Activated naive CD8-positive, alpha-beta T cell (primary cell): ENCODE data around the gene AQP2.

Source experiments
- H3K27ac Mint-ChIP-seq: one replicate; pipeline ENCODE4 v1.8.0; 2021; ENCODE audit warnings: mixed read lengths
- H3K27me3 Mint-ChIP-seq: one replicate; pipeline ENCODE4 v1.8.0; 2021; ENCODE audit warnings: mixed read lengths
- H3K36me3 Mint-ChIP-seq: one replicate; pipeline ENCODE4 v1.8.0; 2021; ENCODE audit warnings: mixed read lengths
- H3K4me1 Mint-ChIP-seq: one replicate; pipeline ENCODE4 v1.8.0; 2021; ENCODE audit warnings: low read depth, mixed read lengths
- H3K4me3 Mint-ChIP-seq: one replicate; pipeline ENCODE4 v1.8.0; 2021; ENCODE audit warnings: mild to moderate bottlenecking, mixed read lengths
- H3K9me3 Mint-ChIP-seq: one replicate; pipeline ENCODE4 v1.8.0; 2021; ENCODE audit warnings: low read depth, mixed read lengths

The AQP2 gene

DNA sequence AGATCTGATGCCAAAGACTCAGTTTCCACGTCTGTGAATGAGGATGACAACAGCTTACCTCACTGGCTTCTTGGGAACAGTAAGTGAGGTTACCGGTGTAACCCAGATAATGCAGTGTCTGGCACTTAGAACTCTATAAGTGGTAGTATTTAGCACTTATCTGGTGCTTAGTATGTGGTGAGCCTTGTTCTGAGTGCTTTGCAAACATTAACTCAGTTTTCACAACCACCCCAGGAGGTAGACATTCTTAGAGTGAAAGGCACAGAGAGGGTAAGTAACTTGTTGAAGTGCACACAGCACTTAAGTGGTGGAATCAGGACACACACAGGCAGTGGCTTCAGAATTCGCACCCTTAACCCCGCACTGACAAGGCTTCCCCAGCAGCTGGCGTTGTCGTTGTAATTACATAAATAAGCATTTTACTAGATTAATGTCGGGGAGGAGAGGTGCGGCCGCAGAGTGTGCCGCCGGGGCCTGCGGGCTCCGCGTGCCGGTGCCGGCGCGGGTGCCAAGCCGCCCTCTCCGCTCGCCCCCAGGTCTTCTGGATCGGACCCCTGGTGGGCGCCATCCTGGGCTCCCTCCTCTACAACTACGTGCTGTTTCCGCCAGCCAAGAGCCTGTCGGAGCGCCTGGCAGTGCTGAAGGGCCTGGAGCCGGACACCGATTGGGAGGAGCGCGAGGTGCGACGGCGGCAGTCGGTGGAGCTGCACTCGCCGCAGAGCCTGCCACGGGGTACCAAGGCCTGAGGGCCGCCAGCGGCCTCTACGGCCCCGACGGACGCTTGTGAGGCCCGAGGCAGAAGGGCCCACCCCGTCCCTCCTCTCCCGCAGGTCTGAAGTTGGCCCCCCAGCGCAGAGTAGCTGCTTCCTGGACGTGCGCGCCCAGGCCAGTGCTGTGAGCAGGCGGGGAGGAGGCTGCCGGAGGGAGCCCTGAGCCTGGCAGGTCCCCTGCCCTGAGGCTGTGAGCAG, 4.6 kb downstream of the AQP2 start:
- Mint-ChIP-seq H3K4me1 (peaks cover 3% of the 10 kb centered on the region), H3K9me3 (no peaks in the 10 kb centered on the region), H3K4me3 (no peak overlapping the region), H3K27ac (no peak overlapping the region), H3K36me3 (no peaks in the 10 kb centered on the region), H3K27me3 (peaks cover 26% of the 10 kb centered on the region)

DNA sequence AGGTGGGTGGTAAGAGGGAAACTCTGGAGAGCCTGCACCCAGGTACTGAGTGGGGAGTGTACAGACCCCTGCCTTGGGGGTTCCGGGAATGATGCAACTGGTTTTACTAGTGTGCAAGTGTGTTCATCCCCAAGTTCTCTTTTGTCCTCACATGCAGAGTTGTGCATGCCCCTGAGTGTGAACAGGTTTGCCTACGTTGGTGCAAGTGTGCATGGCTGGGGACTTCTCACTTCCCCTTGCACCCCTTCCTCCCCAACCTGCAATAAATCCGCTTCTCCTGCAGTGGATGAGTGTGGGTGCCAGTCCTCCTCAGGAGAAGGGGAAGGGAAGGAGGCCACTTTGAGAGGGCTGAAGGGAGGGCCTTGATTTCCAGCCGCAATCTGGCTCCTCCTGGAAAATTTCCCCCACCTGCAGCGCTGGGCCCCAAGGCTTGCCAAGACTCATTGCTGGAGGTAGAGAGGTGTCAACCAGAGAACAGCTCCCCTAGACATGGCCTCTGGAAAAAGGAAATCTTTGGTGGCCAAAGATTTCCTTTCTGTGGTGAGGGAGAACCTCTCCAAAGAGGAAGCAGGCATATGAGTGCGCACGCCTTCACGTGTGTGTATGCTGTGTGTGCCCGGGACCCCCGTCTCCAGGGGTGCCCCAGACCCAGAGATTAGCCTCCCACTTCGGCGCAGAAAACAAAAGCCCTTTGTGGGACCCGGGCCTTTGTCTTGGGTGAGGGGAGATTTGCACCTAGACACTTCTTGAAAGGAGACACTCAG, 5.5 kb downstream of the AQP2 start:
- Mint-ChIP-seq H3K27ac (no peak overlapping the region), H3K4me1 (peaks cover 9% of the 10 kb centered on the region), H3K27me3 (peaks cover 32% of the 10 kb centered on the region), H3K9me3 (no peaks in the 10 kb centered on the region), H3K36me3 (peaks cover 3% of the 10 kb centered on the region), H3K4me3 (no peak overlapping the region)

DNA sequence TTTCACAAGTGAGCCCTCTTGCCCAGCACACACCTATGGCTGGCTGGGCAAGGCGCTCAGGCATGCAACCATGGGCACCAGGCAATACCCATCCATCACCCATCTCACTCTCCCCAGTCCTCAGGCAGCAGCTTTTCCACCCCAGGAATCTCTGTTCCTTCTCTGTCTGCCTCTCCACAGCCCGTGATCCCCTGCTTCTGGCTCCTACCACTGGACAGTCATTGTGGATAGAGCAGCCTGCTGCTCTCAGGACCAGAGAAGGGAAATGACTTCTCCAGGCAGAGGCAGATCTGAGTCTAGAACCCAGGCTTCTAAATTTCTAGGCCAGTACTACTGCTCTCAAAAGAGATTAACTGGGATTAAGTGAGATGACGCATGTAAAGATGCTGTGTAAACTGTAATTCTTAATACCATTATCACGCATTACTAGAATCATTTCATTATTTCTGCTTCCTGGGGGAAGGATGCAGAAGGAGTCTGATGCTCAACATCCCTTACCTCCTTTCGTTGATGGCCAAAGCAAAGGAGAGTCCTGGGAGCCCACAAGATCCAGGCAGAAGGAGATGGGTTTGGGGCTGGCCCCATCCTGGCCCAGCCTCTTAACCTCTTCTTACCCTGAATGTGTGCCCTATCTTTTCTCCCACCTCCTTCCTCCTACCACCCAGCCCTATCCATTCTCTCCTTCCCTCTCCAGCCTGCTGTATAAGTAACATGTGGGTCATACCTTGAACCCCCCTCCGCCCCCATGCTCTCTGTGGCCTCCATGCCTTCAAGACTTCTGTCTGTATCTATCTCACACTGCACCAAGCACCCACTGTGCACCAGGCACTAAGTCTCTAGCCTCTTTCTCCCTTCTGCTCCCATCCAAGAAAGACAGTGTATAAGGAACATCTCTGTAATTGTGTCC, 6.4 kb downstream of the AQP2 start:
- Mint-ChIP-seq H3K36me3 (peaks cover 3% of the 10 kb centered on the region), H3K4me1 (peaks cover 9% of the 10 kb centered on the region), H3K9me3 (no peaks in the 10 kb centered on the region), H3K4me3 (no peak overlapping the region), H3K27me3 (peaks cover 32% of the 10 kb centered on the region), H3K27ac (peak overlapping the region; percentile 16)

DNA sequence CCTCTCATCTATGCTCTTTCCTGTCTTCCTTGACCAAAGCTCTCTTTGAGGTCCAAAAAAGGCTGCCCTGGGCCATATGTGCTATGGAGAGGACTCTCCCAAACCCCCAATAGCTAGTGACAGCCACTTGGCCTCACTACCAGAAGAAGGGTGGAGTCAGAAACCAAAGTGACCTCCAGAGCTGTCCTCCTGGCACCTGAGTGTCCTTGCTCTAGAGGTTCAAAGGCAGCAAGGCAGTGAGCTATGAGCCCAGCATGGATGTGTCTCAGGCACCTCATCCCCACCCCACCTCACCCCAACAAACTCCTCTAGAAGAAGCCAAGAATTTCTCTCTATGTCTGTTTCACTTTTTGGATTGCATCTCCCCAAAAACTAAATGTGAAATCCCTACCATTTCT, 7.0 kb downstream of the AQP2 start:
- Mint-ChIP-seq H3K4me1 (peaks cover 11% of the 10 kb centered on the region), H3K27ac (peak overlapping the region; percentile 16), H3K36me3 (peaks cover 3% of the 10 kb centered on the region), H3K27me3 (peaks cover 33% of the 10 kb centered on the region), H3K9me3 (no peaks in the 10 kb centered on the region), H3K4me3 (no peak overlapping the region)

DNA sequence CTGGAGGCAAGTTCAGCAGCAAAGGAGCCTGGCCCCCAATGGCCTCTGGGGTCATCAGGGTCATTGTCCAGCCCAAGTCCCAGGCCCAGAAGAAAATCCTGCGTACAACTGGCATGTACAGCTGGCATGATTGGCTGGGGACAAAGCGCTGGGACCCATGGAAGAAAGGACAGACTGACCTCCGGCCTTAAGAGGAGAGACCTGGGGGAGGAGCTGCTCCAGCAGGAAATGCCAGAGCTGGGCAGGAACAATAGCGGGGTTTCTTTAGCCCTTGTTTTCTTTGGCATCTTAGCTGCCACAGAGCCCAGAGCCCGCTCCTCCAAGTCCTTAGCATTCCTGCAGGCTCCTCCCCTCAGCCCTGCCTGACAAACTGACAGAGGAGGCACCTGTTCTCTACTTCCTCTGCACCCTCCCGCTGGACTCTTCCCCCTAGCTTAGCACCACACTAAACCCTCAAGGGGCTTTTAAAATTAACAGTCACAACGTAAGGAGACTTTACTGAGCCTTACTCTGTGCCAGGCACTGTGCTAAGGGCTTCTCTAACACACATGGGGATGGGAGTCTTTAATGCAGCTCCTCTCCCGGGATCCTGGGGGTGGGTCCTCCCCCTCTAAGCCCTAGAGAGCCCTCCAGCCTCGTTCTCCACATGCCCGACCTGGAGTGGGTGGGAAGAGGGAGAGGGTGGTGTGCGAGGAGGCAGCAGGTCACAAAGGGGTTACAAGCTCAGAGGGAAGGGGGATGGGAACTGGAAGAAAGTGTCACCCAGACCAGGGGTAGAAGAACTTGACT, 9.3 kb downstream of the AQP2 start:
- Mint-ChIP-seq H3K4me3 (peak overlapping the region; percentile 67), H3K27me3 (peaks cover 27% of the 10 kb centered on the region), H3K9me3 (no peaks in the 10 kb centered on the region), H3K36me3 (peaks cover 3% of the 10 kb centered on the region), H3K27ac (no peak overlapping the region), H3K4me1 (peaks cover 11% of the 10 kb centered on the region)

DNA sequence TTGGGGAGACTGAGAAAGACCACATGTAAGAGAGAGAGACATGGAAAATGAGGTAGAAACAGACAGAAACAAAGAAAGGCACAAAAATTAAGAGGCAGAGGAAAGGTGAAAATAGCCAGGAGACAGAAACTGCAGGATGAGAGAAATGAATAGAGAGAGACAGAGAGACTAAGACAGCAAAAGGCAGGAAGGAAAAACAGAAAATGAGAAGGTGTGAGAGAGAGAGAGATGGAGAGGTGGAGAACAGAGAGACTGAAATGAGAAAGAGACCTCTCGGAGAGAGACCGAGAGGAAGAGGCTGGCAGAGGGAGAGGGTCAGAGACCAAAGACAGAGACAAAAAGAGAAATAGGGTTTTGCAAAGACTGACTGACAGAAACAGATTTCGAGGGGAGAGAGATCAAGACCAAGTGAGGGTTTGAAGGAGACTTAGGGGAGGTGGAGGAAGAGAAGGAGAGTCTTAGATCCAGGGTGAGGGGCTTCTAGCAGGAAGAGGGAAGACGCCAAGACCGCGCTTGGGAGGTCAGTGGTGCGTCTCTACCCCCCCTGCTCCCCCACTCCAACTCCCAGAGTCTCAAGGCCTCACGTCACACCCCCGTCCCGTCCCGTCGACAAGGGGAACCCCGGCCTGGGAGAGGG, 10.1 kb downstream of the AQP2 start:
- H3K9me3 Mint-ChIP-seq: no peaks in the 10 kb centered on the region
- H3K36me3 Mint-ChIP-seq: peaks cover 3% of the 10 kb centered on the region
- H3K27ac Mint-ChIP-seq: no peak overlapping the region
- H3K4me1 Mint-ChIP-seq: peaks cover 9% of the 10 kb centered on the region
- H3K4me3 Mint-ChIP-seq: peak overlapping the region; percentile 67
- peaks cover 27% of the 10 kb centered on the region for H3K27me3 Mint-ChIP-seq

DNA sequence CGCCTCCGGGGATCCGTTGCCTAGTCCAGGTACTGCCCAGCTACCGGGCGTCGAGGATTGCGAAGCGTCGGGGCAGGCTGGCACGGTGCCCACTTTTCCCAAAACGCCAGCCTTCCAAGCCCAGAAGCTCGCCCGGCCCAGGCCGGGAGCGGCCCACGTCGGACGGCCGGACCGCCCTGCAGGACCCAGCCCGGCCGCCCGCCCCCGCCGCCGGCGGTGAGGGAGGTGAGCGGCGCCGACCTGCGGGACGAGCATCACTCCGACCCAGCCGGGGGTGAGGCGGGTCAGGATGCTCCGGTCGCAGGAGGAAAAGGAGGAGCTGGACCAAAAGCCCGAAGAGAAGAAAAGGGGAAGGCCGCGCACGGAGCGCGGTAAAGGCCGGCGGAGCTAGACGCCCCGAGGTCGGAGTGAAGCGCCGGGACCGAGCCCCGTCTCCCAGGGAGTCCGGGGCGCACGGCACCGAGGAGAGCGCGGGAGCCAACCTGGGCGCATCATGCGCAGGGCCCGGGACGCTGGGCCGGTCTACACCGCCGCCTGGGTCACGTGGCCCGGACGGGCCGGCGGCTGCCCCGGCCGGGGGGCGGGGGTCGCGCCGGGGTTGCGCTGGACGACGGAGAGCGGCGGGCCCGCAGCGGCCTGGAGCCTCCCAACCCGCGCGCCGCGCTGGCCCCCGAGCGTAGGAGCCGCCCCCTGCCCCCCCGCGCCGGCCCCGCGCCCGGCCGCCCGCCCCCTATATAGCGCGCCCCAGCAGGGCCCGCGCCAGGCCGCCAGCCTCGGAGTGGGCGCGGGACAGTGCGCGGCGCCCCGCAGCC, 10.8 kb downstream of the AQP2 start, which contains the start of gene AQP5:
TSS of gene AQP5 (plus strand) at position 762 of the 812 bp plus-strand sequence. CDS start 146 bp downstream, outside the sequence.
- H3K4me3 Mint-ChIP-seq: peak within 1 kb of the TSS; percentile 67
- H3K27me3 Mint-ChIP-seq: peaks cover 27% of the 10 kb centered on the region
- H3K4me1 Mint-ChIP-seq: peaks cover 9% of the 10 kb centered on the region
- H3K27ac Mint-ChIP-seq: no peak within 1 kb of the TSS
- H3K36me3 Mint-ChIP-seq: peaks cover 3% of the 10 kb centered on the region
- no peaks in the 10 kb centered on the region for H3K9me3 Mint-ChIP-seq

DNA sequence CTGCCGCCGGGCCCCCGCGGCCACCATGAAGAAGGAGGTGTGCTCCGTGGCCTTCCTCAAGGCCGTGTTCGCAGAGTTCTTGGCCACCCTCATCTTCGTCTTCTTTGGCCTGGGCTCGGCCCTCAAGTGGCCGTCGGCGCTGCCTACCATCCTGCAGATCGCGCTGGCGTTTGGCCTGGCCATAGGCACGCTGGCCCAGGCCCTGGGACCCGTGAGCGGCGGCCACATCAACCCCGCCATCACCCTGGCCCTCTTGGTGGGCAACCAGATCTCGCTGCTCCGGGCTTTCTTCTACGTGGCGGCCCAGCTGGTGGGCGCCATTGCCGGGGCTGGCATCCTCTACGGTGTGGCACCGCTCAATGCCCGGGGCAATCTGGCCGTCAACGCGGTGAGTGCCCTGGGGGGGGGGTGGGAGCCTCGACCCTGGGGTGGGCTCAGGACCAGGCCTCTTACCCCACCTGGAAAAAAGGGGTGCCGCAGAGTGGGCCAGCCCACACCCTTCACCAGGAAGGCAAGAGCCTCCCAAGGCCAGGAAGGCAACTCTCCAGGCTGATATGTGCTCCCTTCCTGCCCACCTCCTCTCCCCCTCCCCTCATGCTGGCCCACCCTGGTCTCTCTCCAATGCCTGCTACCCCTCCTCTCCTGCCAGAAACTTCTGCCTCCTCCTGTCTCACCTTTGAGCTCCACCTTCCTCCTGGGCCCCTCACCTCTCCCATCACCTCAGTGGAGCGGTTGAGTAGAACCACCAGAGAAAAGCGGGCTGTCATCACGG, 11.6 kb downstream of the AQP2 start:
- Mint-ChIP-seq H3K27ac (no peak overlapping the region), H3K4me1 (peaks cover 10% of the 10 kb centered on the region), H3K9me3 (no peaks in the 10 kb centered on the region), H3K36me3 (peaks cover 3% of the 10 kb centered on the region), H3K27me3 (peaks cover 26% of the 10 kb centered on the region), H3K4me3 (peak overlapping the region; percentile 42)

DNA sequence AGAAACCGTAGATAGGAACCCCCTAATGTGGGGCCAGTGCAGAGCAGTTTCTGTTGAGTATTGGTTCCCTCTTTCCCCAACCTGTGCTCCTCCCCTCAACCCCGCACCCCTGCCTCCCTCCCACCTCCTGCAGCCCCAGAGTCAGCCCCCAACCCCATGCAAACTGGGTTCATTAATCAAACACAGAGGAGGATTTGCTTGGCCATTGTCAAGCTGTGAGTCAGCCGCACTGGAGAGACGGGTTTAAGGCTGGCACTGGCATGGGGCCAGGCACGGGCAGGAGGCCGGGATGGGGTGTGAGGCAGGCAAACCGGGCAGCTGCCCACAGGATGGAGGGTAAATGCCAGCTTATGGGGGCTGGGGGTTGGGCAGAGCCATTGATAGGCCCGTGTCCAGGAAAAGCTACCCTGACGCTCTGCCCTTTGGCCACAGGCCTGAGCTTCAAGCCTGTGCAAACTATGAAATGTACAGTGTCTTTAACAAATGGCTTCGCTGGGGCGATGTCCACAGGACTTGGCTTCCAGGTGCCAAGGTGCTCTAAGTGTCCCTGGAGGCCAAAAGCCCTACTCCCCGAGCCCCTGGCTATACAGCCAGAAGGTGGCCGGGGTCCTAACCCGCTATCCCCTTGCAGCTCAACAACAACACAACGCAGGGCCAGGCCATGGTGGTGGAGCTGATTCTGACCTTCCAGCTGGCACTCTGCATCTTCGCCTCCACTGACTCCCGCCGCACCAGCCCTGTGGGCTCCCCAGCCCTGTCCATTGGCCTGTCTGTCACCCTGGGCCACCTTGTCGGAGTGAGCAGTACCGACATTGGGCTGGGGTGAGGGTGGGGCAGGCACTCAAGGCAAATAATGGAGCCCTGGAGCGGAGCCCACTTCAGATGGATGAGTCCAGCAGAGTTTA, 12.6 kb downstream of the AQP2 start:
- Mint-ChIP-seq H3K36me3 (peaks cover 3% of the 10 kb centered on the region), H3K4me3 (peak overlapping the region; percentile 42), H3K27ac (no peak overlapping the region)

DNA sequence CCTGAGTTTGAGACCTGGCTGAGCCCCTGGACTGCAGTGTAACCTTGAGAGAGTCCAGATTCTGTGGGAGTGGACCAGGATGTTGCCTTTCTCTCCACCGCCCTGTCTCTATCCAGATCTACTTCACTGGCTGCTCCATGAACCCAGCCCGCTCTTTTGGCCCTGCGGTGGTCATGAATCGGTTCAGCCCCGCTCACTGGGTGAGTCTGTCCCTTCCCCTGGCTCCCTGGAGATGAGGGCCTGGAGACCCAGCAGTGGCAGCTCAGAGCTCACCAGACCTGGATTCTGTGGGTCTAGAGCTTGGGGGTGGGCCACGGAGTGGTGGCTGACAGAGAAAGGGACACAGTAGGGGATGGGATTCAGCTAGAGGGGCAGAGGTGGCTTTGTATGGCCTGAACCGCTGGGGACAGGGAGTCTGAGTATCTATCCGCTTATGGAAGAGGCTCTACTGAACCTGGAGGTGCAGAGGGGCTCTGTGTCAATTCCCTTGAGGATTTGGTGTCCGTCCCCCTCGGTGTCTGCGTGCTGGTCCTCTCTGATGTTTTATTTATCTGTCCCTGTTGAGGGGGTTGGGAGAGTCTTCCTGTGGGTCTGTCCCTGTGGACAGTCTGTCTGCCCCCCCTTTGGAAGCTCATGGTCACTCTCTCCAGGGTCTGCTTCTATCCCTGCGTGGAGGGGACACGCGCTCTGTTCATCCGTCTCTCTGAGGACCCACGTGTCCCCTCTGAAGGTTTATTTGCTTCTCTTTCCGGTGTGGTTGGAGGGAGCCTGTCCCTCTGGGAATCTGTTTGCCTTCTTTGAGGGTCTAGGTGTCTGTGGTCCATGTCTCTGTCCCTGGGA, 13.7 kb downstream of the AQP2 start:
- Mint-ChIP-seq H3K27me3 (peaks cover 23% of the 10 kb centered on the region), H3K27ac (no peak overlapping the region), H3K36me3 (peaks cover 3% of the 10 kb centered on the region)

More for the DNA sequence above, 12.6 kb downstream of the AQP2 start:
- Mint-ChIP-seq H3K9me3 (no peaks in the 10 kb centered on the region), H3K4me1 (peaks cover 10% of the 10 kb centered on the region), H3K27me3 (peaks cover 23% of the 10 kb centered on the region)

More for the DNA sequence above, 13.7 kb downstream of the AQP2 start:
- H3K4me3 Mint-ChIP-seq: no peak overlapping the region
- H3K9me3 Mint-ChIP-seq: no peaks in the 10 kb centered on the region
- peaks cover 10% of the 10 kb centered on the region for H3K4me1 Mint-ChIP-seq
